HCT116 (cell line): ENCODE results near the gene SUSD4. TPM values are rescaled to one million over a fixed set of nuclear protein-coding genes. Genes with fewer than 3 reads are reported as not detected.

ENCODE experiments used
- ATAC-seq: fragments of 200-7000 bp; cut with Tn5 transposase; 2 replicates; pipeline ENCODE4 v1.9.1; 2020; ENCODE audit warnings: mild to moderate bottlenecking, moderate library complexity
- BruUV-seq: library from RNA; stranded (reverse); fragments of 400-500 nt; replicated peaks from 2 replicates; lab custom pipeline; 2021; lab: Mats Ljungman, UMichigan
- CTCF ChIA-PET: fragments of 300-600 bp; sonication (Branson Sonifier 250); formaldehyde crosslinking; loops from one replicate; lab custom pipeline; 2021; ENCODE audit warnings: antibody characterized with exemption; lab: Charles Lee
- POLR2A ChIA-PET: fragments of 300-600, 350-600 bp; sonication (Branson Sonifier 250); formaldehyde crosslinking; loops from one replicate; lab custom pipeline; 2021; ENCODE audit warnings: antibody characterized with exemption; lab: Charles Lee
- RAD21 ChIA-PET, 2 experiments: fragments of 300-600 bp; sonication (Branson Sonifier 250); formaldehyde crosslinking; loops; one replicate each; lab custom pipeline; 2023; ENCODE audit warnings: low total read pairs in 2 of 2; ENCODE audit not compliant: uncharacterized antibody in 2 of 2, unreplicated experiment in 2 of 2, low non-redundant PET in 1 of 2; lab: Charles Lee
- DNase-seq: peaks from one replicate; pipeline ENCODE4 v3.0.0-alpha.2; 2010; ENCODE audit warnings: low read depth, low spot score
- H2AFZ ChIP-seq: fragments of 200-600 bp; shearing (Covaris generic), sonication (generic); 2 replicates; pipeline ENCODE4 v1.6.1; 2017; ENCODE audit warnings: low read depth, mixed run types, mixed read lengths, antibody characterized with exemption, low read length; ENCODE audit not compliant: poor library complexity, severe bottlenecking
- H3K27ac ChIP-seq: 2 replicates; pipeline ENCODE4 v1.5.1; 2012; ENCODE audit warnings: low read depth, low read length
- H3K27me3 ChIP-seq: fragments of 200-600 bp; sonication (generic); 2 replicates; pipeline ENCODE4 v1.6.1; 2016; ENCODE audit warnings: mixed run types, low read length, mixed read lengths; ENCODE audit not compliant: insufficient read depth
- H3K36me3 ChIP-seq, 2 experiments: fragments of 200-500 bp in 1 of 2; fragments of 200-600 bp in 1 of 2; sonication (Bioruptor generic) in 1 of 2; sonication (generic) in 1 of 2; 2 replicates each; pipeline versions ENCODE4 v1.5.1 to v1.6.1; 2014 to 2016; ENCODE audit warnings: low read length in 2 of 2, inconsistent platforms in 1 of 2, mixed read lengths in 1 of 2, mixed run types in 1 of 2; ENCODE audit not compliant: insufficient read depth in 2 of 2, control insufficient read depth in 1 of 2
- H3K4me1 ChIP-seq, 2 experiments: fragments of 200-600 bp in 1 of 2; sonication (generic) in 1 of 2; 2 replicates each; pipeline versions ENCODE4 v1.5.1 to v1.6.1; 2012 to 2017; ENCODE audit warnings: low read length in 2 of 2, inconsistent platforms in 1 of 2, mild to moderate bottlenecking in 1 of 2, mixed read lengths in 1 of 2, mixed run types in 1 of 2, moderate library complexity in 1 of 2; ENCODE audit not compliant: insufficient read depth in 2 of 2, control insufficient read depth in 1 of 2
- H3K4me2 ChIP-seq: fragments of 200-600 bp; sonication (generic); 2 replicates; pipeline ENCODE4 v1.6.1; 2017; ENCODE audit warnings: mixed run types, low read length, mixed read lengths
- H3K4me3 ChIP-seq, 2 experiments: fragments of 200-600 bp in 1 of 2; sonication (generic) in 1 of 2; replicated peaks in 1 of 2; 2 replicates each; pipeline ENCODE4 v1.5.1; 2011 to 2016; ENCODE audit warnings: low read length in 2 of 2, control low read depth in 1 of 2, low read depth in 1 of 2, mild to moderate bottlenecking in 1 of 2, mixed read lengths in 1 of 2, mixed run types in 1 of 2
- H3K79me2 ChIP-seq: fragments of 200-600 bp; sonication (generic); 2 replicates; pipeline ENCODE4 v1.6.1; 2017; ENCODE audit warnings: mild to moderate bottlenecking, mixed run types, low read length, moderate library complexity, mixed read lengths; ENCODE audit not compliant: insufficient read depth
- H3K9ac ChIP-seq: fragments of 200-600 bp; sonication (generic); 2 replicates; pipeline ENCODE4 v1.6.1; 2016; ENCODE audit warnings: low read length, mixed read lengths
- H3K9me2 ChIP-seq: fragments of 200-600 bp; sonication (generic), shearing (Covaris generic); 2 replicates; pipeline ENCODE4 v1.6.1; 2017; ENCODE audit warnings: mixed run types, mild to moderate bottlenecking, moderate library complexity; ENCODE audit not compliant: insufficient read depth
- H3K9me3 ChIP-seq, 2 experiments: fragments of 200-500 bp in 1 of 2; fragments of 200-600 bp in 1 of 2; sonication (Bioruptor generic) in 1 of 2; sonication (generic) in 1 of 2; 2 replicates each; pipeline ENCODE4 v1.6.1; 2014 to 2017; ENCODE audit warnings: low read length in 2 of 2, mixed read lengths in 2 of 2, inconsistent platforms in 1 of 2, low read depth in 1 of 2, mild to moderate bottlenecking in 1 of 2, mixed run types in 1 of 2, moderate library complexity in 1 of 2; ENCODE audit not compliant: control insufficient read depth in 1 of 2, insufficient read depth in 1 of 2
- H4K20me1 ChIP-seq: fragments of 200-600 bp; sonication (generic), shearing (Covaris generic); 2 replicates; pipeline ENCODE4 v1.6.1; 2017; ENCODE audit warnings: mixed run types, mild to moderate bottlenecking, moderate library complexity; ENCODE audit not compliant: insufficient read depth
- CEBPB ChIP-seq: IDR thresholded peaks from 2 replicates; pipeline ENCODE4 v1.6.1; 2012; ENCODE audit warnings: low read depth
- EZH2phosphoT487 ChIP-seq: fragments of 200-600 bp; IDR thresholded peaks from 2 replicates; pipeline ENCODE4 v1.6.1; 2018; ENCODE audit warnings: antibody characterized with exemption, borderline replicate concordance
- JUND ChIP-seq: IDR thresholded peaks from 2 replicates; pipeline ENCODE4 v1.6.1; 2012
- POLR2A ChIP-seq: IDR thresholded peaks from 2 replicates; pipeline ENCODE4 v1.7.0; 2011; ENCODE audit warnings: borderline replicate concordance; ENCODE audit not compliant: insufficient read depth, insufficient read length; ENCODE audit errors: extremely low read depth
- POLR2AphosphoS5 ChIP-seq: IDR thresholded peaks from 2 replicates; pipeline ENCODE4 v1.6.1; 2011; ENCODE audit warnings: mild to moderate bottlenecking, low read depth, low read length, moderate library complexity
- RAD21 ChIP-seq: IDR thresholded peaks from 2 replicates; pipeline ENCODE4 v1.6.1; 2012; ENCODE audit warnings: low read depth, mild to moderate bottlenecking
- SP1 ChIP-seq: IDR thresholded peaks from 2 replicates; pipeline ENCODE4 v1.6.1; 2012; ENCODE audit warnings: low read depth
- TCF7L2 ChIP-seq: IDR thresholded peaks from 2 replicates; pipeline ENCODE4 v1.7.0; 2011; ENCODE audit warnings: borderline replicate concordance, inconsistent platforms; ENCODE audit not compliant: insufficient read depth, insufficient read length; ENCODE audit errors: extremely low read depth
- YY1 ChIP-seq: IDR thresholded peaks from 2 replicates; pipeline ENCODE4 v1.6.1; 2011; ENCODE audit warnings: low read length, low read depth, moderate library complexity, mild to moderate bottlenecking; ENCODE audit not compliant: insufficient replicate concordance; ENCODE audit errors: extremely low read depth
- ZFX ChIP-seq: fragments of 450-650 bp; IDR thresholded peaks from 2 replicates; pipeline ENCODE4 v1.6.1; 2017
- ZNF274 ChIP-seq: fragments of 200-500 bp; sonication (Bioruptor generic); IDR thresholded peaks from 2 replicates; pipeline ENCODE4 v1.6.1; 2014; ENCODE audit warnings: mild to moderate bottlenecking, low read depth, low read length, inconsistent platforms
- intact Hi-C: fragments of 100-400 bp; cut with micrococcal nuclease; formaldehyde crosslinking; loops from 2 replicates; pipeline ENCODE4 v1.10.0; 2022
- total RNA-seq: library from RNA; stranded (reverse); gene quantifications from one replicate; pipeline ENCODE4 v1.2.1, GENCODE V29; 2021; ENCODE audit not compliant: unreplicated experiment
- TF ChIP-seq, protein P1 (sequence below): IDR thresholded peaks from 2 replicates; pipeline ENCODE4 v1.6.1; 2012
- TF ChIP-seq, protein P2 (sequence below): IDR thresholded peaks from 2 replicates; pipeline ENCODE4 v1.6.1; 2012
- TF ChIP-seq, protein P3 (sequence below): IDR thresholded peaks from 2 replicates; pipeline ENCODE4 v1.6.1; 2012; ENCODE audit warnings: low read depth

The SUSD4 gene
- total RNA-seq, 1 experiment from 2014 or later = 0.59 TPM

DNA sequence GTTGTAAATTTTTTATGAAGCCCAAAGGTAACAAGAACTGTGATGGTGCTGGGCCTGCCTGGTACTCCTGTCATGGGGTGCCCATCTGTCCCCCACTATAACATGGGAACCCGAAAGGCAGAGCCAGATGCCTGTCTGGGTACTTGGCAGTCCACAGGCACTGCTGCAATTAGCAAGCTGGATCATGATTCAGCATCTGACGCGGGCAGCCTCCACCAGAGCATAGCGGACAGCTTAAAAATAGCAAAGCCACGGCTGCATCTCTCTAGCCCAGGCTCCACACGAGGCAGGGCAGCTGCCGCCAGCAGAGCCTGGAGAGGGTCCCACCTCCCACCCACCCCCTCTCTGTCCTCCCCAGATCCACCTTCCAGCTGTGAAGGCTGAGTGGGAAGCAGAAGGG, 22.9 kb downstream of the SUSD4 start:
- ATAC-seq = no peak
- Histone ChIP-seq H3K79me2 (no peaks in the 10 kb centered on the region), H3K27ac (no peak overlapping the region), H3K9me3 (no peaks in the 10 kb centered on the region)
- RAD21 ChIA-PET = no interaction called here
- TF ChIP-seq JUND (no peak), POLR2AphosphoS5 (no peak), RAD21 (no peak), ZNF274 (no peak), EZH2phosphoT487 (no peak), POLR2A (no peak), YY1 (no peak), SP1 (no peak), TCF7L2 (no peak)
- TF ChIP-seq, protein P1, sequence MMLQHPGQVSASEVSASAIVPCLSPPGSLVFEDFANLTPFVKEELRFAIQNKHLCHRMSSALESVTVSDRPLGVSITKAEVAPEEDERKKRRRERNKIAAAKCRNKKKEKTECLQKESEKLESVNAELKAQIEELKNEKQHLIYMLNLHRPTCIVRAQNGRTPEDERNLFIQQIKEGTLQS = no peak
- TF ChIP-seq, protein P2, sequence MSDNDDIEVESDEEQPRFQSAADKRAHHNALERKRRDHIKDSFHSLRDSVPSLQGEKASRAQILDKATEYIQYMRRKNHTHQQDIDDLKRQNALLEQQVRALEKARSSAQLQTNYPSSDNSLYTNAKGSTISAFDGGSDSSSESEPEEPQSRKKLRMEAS = no peak
- TF ChIP-seq, all 23 proteins: peak for 0
- DNase-seq = no peak
- Histone ChIP-seq H3K9ac (no peak overlapping the region), H3K36me3 (no peaks in the 10 kb centered on the region), H3K4me2 (no peak overlapping the region), H3K9me2 (no peaks in the 10 kb centered on the region), H3K4me1 (no peaks in the 10 kb centered on the region), H3K27me3 (no peaks in the 10 kb centered on the region), H3K4me3 (no peak overlapping the region), H4K20me1 (no peaks in the 10 kb centered on the region), H2AFZ (no peak overlapping the region)
- intact Hi-C loops = no loop called here
- POLR2A ChIA-PET = no interaction called here
- CTCF ChIA-PET = no interaction called here
- BruUV-seq = no TSS peak

DNA sequence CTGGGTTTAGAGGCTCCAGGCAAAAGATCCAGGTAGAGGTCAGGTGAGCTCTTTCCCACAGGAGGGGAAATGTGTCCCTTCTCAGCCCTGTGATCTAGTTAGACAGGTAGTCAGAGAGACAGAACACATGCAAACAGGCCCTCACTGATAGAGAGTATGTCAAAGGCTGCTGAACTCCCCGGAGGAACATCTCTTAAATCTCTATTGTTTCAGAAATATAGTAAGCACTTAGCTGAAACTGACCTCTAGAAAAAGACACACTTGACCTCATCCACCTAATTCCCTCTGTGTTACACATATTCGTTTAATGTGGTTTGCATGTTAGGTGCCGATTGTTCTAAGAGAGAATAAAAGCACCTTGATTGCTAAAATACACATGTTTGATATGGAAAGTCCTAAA, 23.3 kb downstream of the SUSD4 start:
- Histone ChIP-seq H3K9ac (no peak overlapping the region), H2AFZ (no peak overlapping the region), H3K4me2 (no peak overlapping the region), H3K4me3 (no peak overlapping the region), H3K4me1 (no peaks in the 10 kb centered on the region), H3K27ac (no peak overlapping the region), H4K20me1 (no peaks in the 10 kb centered on the region), H3K9me2 (no peaks in the 10 kb centered on the region), H3K27me3 (peaks cover 4% of the 10 kb centered on the region; the same call in 1 of the 2 replicates), H3K36me3 (no peaks in the 10 kb centered on the region), H3K9me3 (no peaks in the 10 kb centered on the region), H3K79me2 (no peaks in the 10 kb centered on the region)
- CTCF ChIA-PET = no interaction called here
- POLR2A ChIA-PET = no interaction called here
- no peak for TF ChIP-seq JUND
- TF ChIP-seq, protein P2 = no peak
- no peak for TF ChIP-seq ZFX
- TF ChIP-seq CEBPB = no peak
- TF ChIP-seq, protein P3, sequence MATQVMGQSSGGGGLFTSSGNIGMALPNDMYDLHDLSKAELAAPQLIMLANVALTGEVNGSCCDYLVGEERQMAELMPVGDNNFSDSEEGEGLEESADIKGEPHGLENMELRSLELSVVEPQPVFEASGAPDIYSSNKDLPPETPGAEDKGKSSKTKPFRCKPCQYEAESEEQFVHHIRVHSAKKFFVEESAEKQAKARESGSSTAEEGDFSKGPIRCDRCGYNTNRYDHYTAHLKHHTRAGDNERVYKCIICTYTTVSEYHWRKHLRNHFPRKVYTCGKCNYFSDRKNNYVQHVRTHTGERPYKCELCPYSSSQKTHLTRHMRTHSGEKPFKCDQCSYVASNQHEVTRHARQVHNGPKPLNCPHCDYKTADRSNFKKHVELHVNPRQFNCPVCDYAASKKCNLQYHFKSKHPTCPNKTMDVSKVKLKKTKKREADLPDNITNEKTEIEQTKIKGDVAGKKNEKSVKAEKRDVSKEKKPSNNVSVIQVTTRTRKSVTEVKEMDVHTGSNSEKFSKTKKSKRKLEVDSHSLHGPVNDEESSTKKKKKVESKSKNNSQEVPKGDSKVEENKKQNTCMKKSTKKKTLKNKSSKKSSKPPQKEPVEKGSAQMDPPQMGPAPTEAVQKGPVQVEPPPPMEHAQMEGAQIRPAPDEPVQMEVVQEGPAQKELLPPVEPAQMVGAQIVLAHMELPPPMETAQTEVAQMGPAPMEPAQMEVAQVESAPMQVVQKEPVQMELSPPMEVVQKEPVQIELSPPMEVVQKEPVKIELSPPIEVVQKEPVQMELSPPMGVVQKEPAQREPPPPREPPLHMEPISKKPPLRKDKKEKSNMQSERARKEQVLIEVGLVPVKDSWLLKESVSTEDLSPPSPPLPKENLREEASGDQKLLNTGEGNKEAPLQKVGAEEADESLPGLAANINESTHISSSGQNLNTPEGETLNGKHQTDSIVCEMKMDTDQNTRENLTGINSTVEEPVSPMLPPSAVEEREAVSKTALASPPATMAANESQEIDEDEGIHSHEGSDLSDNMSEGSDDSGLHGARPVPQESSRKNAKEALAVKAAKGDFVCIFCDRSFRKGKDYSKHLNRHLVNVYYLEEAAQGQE = no peak
- no peak for TF ChIP-seq POLR2A
- TF ChIP-seq EZH2phosphoT487 = no peak
- RAD21 ChIA-PET = no interaction called here
- BruUV-seq = no TSS peak
- intact Hi-C loops = no loop called here
- DNase-seq = no peak
- no peak for ATAC-seq
